D721Med (cell line): ENCODE data around the gene METTL23.

ENCODE experiments used
- DNase-seq: peaks from one replicate; pipeline ENCODE4 v3.0.0; 2011; ENCODE audit warnings: low spot score; ENCODE audit not compliant: insufficient read length
- FAIRE-seq: peaks from 2 replicates; lab custom pipeline; 2011; peaks lifted over from hg19 to GRCh38; lab: Jason Lieb, UNC
- TF ChIP-seq, protein P1 (sequence below): IDR thresholded peaks from 2 replicates; pipeline ENCODE4 v1.5.1; 2012; ENCODE audit warnings: mild to moderate bottlenecking, control low read depth; ENCODE audit not compliant: insufficient read depth; ENCODE audit errors: missing control alignments

The METTL23 gene

DNA sequence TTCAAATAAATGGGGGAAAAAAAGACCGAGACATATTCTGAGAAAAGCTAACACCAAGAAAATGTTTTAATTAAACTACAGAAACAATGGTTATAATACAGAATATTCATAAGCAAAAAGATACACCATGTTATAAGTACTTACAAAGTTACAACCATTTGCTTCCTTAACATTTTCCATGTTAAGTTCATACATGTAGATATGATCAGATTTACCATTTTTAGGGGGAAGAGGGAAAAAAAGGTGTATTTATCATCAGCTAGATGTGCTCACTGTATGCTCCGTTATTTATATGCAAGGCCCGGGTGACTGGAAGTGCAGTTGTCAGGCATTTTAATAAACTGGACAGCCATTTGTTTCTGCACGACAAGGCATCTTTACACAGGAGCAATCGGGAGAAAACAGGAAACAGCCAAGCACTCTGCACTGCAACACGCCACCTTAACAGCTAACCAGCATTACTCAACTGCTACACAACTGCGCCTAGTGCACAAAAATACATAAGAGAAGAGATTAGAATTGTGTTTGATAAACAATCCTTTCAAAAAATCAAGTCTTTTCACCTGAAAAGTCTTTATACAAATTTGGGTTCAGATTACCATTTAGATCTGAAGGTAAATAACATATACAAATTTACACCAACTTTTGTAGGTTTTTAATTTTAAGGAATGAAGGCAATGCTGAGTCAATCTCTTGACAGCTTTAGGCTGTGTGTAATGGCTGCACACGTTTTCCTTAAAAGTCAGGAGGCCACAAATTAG is 7.6 kb downstream of the METTL23 start:
- DNase-seq (no peak), FAIRE-seq (no peak)
- TF ChIP-seq, protein P1, sequence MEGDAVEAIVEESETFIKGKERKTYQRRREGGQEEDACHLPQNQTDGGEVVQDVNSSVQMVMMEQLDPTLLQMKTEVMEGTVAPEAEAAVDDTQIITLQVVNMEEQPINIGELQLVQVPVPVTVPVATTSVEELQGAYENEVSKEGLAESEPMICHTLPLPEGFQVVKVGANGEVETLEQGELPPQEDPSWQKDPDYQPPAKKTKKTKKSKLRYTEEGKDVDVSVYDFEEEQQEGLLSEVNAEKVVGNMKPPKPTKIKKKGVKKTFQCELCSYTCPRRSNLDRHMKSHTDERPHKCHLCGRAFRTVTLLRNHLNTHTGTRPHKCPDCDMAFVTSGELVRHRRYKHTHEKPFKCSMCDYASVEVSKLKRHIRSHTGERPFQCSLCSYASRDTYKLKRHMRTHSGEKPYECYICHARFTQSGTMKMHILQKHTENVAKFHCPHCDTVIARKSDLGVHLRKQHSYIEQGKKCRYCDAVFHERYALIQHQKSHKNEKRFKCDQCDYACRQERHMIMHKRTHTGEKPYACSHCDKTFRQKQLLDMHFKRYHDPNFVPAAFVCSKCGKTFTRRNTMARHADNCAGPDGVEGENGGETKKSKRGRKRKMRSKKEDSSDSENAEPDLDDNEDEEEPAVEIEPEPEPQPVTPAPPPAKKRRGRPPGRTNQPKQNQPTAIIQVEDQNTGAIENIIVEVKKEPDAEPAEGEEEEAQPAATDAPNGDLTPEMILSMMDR, result no peak

DNA sequence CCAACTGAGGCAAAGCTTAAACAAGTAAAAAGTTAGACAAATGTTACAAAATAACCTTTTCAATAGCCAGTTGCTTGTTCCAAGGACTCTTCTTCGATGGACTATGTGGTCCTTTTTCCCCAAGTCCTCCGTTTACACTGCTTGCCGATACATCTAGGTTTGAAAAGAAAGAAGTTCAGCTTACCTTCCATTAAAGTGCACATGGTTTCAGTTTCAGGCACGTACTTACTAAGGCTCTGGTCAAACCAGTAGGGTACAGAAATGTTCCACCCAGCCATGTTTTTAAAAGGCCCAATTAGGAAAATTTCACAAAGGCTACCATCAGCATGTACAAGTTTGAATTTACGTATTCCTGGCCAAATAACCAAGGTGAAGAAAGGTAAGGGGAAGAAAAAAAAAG is 8.4 kb downstream of the METTL23 start:
- DNase-seq (no peak), FAIRE-seq (no peak)
- TF ChIP-seq, protein P1, result no peak

DNA sequence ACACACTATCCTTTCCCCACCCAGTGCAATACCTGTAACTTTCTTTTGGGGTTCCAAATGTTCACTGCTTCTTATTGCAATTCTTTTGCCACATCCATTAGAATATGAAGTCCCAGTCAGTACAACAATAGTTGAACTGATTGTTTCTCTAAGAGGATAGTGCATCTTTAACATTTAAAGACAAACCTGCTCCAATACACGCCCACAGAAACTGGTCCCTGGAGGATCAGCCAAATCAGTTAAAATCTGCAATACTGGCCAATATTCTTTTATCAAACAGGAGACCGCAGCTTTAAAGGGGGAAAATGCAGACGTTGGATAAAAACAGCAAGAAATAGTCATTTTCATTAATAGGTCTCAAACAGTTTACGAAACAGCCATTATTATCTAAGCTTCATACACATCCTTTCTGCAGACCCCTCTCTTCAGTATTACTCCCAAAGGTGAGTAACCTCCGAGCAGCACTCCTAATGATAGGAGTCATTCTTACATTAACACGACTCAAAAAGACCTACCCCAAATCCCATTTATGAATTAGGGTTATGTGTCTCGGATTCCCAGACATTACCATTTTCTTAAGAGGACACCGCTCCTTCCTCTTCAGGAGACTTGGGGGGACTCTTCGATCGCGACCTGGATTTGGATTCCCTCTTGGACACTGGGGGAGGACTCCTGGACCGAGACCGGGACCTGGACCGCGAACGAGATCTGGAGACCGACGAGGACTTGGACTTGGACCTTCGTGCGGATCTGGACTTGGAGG is 9.1 kb downstream of the METTL23 start:
- FAIRE-seq (no peak), DNase-seq (no peak)
- TF ChIP-seq, protein P1, result no peak

DNA sequence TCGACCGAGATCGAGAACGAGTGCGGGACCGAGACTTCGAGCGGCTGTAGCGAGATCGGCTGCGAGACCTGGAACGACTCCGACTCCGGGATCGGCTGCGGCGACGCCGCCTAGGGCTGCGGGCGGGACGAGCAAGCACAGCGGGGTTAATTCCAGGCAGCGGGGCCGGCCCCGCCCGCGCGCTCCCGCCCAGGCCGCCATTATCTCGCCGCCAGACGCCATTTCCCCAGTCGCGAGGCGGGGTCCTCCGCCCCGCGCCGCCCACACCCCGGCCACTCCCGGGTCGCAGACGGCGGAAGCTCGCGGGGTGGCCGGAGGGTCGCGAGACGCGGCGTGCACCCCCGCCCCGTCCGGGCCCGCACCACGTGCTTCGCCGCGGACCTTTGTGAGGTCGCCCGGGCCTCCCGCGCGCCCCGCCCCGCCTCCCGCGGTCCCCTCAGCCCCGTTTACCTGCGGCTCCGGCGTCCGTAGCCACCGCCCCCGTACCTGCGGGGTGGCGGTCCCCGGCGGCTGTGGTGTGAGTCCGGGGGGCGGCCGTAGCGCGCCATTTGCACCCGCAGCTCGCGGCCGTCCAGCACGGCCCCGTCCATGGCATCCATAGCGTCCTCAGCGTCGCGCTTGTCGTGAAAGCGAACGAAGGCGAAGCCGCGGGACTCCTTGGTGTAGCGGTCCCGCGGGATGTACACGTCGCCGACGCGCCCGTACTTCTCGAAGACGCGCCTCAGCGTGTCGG is 9.9 kb downstream of the METTL23 start:
- TF ChIP-seq, protein P1, result peak; percentile 24
- no peak for DNase-seq
- FAIRE-seq, result no peak

DNA sequence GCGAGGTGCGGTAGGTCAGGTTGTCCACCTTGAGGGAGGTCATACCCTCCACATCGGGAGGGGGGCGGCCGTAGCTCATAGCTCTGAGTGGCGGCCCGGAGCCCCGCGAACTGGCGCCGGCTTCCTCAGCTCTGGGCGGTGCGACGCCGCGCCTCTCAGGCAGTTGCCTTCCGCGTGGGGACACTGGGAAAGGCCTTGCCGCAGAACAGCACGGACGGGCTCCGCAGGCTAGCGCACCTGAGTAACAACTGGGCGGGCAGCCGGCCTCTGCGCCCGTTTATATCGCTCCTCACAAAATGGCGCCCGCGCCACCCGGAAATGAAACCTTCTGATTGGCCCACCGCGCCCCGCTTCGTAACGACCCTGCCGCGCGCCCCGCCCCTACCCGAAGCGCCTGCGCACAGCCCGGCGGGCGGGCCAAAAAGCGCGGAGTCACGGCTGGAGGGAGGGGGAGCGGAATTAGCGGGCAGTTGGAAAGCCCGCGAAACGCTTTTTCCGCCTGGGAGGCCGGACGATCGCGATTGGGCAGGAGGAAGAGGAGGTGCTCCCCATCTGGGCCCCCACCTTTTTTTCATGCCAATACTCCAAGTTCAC is 10.5 kb downstream of the METTL23 start, which contains the start of gene SRSF2:
TSS of gene SRSF2 (minus strand) at position 250 of the 594 bp plus-strand sequence. CDS start at position 79, 171 bp downstream.
- DNase-seq, result peak; percentile 69
- TF ChIP-seq, protein P1, result no peak
- FAIRE-seq, result no peak

DNA sequence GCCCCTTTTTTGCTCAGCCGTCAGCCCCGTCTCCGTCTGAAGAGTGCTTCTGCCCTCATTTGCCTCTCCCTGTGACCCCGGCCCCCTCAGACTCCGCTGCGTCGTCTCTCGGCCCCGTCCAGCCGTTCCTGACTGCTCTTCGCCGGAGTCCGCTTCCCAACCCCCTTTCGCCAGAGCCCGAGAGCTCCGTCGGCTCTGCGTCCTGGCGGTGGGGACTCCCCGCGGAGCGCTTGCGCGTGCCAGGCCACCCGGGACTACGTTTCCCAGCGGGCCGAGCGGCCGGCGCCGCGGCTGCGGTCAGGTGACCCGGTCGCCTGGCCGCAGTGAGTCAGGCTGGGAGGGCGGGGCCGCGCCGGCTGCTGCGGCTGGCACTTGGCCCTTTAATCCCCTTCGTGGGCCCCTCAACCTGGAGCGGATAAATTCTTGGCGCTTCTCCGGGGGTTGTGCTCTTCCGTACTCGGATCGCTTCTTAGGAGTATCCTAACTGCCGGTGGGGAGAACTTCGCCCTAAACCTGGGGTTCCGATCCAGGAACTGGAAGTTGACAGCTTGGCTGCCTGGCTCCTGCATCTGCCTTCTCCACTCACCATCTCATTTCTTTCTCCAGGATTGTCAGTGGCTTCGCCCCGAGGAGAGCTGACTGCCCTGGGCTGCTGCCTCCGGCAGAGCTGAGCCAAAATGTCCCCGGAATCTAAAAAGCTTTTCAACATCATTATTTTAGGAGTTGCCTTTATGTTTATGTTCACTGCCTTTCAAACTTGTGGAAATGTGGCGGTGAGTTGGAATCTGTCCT is 11.2 kb downstream of the METTL23 start, which contains the start of gene MFSD11:
TSS of gene MFSD11 (plus strand) at position 444 of the 792 bp plus-strand sequence. CDS start at position 678, 234 bp downstream.
- FAIRE-seq (no peak), DNase-seq (peak; percentile 43)
- TF ChIP-seq, protein P1, result no peak
